HG03135 (cell line): ENCODE data around the gene EARS2.
A peak's percentile ranks its signal among the peaks of the same experiment; 100 is the strongest.
"Not testable (repeated sequence)": the region's sequence is repeated elsewhere in the genome, so short reads cannot be mapped to it uniquely, and the experiment has no call there.

Source experiments
- ATAC-seq: cut with Tn5 transposase; IDR thresholded peaks from one replicate; pipeline ENCODE4 v1.9.1; 2021; ENCODE audit warnings: mild to moderate bottlenecking, moderate library complexity; ENCODE audit not compliant: unreplicated experiment

The EARS2 gene

DNA sequence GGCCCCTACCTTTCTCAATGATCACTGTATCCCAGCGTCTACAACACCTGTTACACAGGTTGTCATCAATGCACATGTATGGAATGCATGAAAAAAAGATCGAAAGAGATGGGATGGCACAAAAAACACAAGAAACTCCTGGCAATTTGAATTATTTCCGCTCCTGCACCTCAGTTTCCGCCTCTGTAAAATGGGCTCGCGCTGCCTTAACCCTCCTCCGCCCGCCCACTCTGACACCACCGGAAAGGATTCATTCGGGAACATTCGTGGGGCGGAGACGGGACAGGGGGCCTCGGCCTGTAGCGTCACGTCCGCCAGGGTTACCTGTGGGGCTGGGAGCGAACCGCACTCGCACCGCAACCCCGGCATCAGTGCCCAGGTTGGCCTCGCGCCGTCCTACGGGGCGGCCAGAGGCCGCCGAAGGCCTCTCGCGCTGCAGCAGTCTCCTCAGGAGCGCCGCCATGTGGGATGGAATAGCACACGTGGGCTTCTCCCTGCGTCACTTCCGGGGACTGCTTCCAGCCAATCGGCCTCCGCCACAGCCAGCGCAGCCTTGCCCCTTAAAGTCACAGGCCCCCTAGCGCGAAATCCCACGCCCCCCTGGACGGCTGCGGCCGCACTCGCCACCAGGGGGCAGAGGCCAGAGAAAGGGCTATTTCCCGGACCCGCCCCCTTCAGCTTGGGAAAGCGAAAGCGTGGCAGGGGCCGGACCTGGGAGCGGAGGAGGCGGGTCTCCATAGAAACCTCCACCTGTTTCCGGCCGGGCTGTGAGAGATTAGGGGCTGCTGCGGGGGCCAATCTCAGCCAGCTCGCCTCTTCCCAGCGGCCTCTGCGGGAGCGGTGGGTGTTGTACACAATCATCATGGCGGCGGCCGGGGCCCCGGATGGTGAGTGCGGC lies at the start of gene EARS2, which contains the start of gene UBFD1:
TSS of gene EARS2 (minus strand) at position 470 of the 898 bp plus-strand sequence. CDS start at position 463, 7 bp downstream.
TSS of gene UBFD1 (plus strand) at position 847 of the 898 bp plus-strand sequence. CDS start at position 863, 16 bp downstream.
- ATAC-seq: peak; percentile 89

DNA sequence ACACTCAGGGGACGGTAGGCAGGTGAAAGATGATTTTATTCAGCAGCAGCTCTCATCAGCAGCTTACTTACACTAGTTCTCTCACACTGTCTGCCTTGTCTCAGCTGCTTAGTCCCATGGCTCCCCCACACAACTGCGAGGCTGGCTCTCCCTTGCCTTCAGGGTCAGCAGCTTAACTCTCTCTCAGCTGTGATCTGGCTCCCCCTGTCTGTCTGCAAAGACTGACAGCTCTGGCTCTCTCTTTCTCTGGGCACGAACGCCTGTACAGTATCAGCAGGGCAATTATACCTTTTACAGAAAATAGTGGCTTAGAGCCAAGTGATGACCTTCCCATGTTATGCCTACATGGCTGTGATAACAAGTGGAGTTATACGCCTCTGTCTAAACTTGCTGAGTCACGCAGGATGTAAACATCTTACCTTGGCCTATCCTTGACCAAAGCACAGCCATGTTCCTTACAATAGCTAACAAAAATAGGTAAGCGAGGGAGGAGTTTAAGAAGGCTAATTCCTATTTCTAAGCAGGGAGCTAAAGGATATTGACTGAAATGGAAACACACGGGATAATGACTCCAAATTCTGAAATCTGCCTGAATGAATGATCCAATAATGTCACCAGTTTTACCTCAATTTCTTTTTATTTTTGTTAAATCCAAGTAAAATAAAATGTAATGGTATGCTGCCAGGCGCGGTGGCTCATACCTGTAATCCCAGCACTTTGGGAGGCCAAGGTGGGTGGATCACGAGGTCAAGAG lies 40.0 kb upstream of the EARS2 start:
- no peak for ATAC-seq

DNA sequence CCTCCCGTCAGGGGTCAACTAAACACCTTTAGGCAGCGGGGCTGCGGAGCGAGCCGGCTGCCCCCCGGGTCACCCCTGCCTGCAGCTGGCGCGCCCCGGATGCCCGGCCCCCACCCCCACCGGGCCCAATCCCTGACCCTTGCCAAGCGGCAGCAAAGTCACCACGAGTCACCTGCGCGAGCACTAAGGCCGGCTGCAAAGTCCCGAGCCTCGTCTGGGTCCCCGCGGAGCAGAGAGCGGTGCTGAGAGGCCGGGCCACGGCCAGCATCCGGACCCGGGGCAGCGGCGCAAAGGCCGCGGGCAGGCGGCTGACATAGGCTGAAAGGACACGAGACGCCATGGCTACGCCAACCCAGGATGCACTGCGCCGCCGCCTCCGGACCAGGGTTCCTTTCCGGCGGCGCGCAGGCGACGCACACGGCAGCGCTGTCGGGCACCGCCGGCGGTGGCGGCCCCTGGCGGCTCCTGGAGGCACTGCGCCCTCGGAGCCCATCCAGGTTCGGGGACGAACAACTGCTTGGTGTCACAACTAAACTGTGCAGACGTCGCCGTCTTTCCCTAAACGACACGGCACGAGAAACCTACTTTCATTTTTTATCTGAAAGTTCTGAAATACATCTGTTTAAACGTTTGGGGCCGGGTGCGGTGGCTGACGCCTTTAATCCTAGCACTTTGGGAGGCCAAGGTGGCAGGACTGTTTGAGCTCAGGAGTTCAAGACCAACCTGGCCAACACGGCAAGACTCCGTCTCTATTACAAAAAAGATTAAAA lies 39.0 kb upstream of the EARS2 start, which contains the start of gene NDUFAB1:
TSS of gene NDUFAB1 (minus strand) at position 366 of the 770 bp plus-strand sequence. CDS start at position 340, 26 bp downstream.
- peak; percentile 95 for ATAC-seq

DNA sequence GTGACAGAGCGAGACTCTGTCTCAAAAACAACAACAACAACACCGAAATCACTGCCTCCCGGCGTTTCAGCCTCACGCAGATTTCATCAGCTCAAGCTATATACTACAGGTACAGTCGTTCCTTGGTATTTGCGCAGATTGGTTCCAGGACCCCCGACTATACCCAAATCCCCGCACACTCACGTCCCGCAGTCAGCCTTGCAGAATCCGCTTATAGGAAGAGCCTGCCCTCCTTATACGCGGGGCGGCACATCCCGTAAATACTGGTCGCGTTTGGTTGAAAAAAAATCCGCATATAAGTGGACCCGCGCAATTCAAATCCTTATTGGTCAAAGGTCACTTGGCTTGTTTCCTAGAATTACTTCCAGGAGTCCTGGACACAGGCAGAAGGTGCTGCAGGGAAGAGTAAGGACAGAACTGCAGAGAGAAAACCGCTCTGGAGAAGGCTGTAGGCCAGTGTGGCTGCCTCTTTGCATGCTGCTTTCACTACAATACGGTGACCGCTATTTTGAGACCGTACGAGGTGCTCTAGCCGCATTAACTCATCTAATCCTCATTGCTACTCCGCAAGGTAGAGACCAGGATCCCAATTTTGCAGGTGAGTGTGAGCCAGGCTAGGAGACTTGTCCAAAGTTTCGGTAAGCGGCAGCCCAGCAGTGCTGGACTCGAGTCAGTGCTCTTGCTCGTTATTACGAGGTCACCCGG lies 38.2 kb upstream of the EARS2 start:
- peak; percentile 21 for ATAC-seq

DNA sequence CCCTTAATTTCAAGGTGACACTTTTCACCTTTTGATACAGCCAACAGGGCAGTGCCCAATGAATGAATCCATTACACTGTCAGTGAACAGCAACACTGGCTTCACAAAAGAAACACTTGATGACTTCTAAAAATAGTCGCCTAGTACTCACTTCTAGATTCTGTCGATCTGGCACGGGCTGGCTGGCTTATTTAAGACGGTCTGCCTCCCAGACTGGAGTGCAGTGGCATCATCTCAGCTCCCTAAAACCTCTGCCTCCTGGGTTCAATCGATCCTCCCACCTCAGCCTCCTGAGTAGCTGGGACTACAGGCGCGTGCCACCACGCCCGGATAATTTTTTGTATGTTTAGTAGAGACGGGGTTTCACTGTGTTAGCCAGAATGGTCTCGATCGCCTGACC lies 37.0 kb upstream of the EARS2 start:
- no peak for ATAC-seq

DNA sequence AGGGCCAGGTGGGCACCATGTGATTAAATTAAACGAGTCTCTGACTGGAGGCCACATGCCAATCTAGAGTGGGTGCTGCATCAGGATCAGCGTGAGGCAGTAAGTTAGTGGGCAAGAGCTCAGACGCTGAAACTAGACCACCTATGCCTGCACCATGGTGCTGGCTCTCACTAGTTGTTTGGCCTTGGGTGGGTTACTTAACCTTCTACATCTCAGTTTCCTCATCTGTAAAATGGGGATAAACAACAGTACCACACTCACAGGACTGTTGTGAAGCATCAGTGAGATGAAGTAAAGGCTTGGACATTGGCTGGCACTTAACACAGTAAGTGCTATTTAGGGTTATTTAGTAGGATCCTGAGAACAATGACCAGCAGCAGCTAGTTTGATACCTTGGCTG lies 33.0 kb upstream of the EARS2 start:
- no peak for ATAC-seq

DNA sequence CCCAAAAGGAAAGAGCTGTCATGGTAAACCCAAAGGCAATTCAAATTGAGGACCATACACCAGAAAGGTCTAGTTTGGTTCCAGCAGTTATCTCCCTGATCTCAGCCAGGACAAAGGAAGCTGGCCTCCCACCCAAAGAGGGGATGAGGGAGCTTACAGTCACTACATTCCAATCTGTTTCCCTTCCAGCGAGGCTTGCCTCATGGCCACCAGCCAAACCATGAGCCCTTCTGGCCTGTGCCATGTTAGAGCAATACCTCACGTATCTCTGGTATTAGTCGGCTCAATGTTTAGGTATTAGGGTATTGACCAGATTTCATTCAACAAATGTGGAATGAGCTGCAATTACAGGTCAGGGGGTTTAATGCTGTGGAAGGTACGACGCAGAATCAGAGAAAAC lies 30.6 kb upstream of the EARS2 start:
- ATAC-seq: no peak

DNA sequence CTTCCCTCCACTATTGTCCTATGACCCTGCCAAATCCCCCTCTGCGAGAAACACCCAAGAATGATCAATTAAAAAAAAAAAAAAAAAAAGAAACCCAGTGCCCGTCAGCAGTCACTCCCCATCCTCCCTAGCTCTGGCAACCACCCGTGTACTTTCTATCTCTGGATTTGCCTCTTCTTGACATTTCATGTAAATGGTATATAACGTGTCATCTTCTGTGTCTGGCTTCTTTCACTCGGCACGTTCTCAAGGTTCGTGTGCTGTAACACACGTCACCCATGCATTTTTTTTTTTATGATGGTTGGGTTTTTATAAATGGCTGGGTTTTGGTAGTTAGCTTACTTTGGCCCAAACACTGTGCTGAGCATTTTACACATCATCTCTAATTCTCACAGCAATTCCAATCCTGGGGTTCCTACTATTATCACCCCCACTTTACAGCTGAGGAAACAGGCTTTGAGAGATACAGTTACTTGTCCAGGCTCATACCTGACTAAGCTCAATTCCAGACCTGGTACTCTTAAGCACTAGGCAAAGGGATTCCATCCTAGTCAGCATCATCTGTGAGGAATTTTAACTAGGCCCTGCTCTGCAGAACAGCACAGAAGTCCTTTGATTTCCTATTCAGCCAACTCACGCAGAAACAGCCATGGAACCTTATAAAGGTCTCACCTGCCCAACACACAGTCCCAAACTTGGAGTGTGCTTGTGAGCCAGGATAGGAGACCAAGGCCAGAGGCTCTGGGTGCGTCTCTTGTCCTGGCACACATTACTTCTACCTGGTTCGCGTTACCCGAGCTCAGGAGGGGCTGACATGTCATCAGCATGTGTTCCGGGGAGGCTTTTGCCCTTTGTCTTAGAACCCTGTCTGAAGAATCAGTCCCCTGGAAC lies 27.3 kb upstream of the EARS2 start:
- no peak for ATAC-seq

DNA sequence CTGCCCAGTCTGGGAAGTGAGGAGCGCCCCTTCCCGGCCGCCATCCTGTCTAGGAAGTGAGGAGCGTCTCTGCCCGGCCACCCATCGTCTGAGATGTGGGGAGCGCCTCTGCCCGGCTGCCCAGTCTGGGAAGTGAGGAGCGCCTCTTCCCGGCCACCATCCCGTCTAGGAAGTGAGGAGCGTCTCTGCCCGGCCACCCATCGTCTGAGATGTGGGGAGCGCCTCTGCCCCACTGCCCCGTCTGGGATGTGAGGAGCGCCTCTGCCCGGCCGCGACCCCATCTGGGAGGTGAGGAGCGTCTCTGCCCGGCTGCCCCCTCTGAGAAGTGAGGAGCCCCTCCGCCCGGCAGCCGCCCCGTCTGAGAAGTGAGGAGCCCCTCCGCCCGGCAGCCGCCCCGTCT lies 26.1 kb upstream of the EARS2 start:
- ATAC-seq: not testable (repeated sequence)

DNA sequence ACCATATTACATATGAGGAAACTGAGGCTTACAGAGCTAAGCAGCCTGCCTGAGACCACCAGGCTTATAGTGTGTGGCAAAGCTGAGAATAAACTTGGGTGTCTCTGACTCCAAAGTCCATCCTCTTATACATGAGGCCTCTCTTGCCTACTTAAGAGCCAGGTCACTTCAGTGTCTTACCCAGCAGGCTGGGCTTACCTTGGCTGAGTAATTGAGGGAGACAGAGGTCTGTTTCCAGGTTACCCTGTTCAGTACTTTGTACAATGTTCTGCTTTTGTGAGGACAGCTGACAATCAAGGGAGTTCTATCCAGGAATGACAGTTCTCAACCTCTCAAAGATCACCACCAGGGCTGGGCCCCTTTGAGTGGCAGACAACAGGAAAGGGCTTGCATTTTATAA lies 24.6 kb upstream of the EARS2 start:
- ATAC-seq: no peak

DNA sequence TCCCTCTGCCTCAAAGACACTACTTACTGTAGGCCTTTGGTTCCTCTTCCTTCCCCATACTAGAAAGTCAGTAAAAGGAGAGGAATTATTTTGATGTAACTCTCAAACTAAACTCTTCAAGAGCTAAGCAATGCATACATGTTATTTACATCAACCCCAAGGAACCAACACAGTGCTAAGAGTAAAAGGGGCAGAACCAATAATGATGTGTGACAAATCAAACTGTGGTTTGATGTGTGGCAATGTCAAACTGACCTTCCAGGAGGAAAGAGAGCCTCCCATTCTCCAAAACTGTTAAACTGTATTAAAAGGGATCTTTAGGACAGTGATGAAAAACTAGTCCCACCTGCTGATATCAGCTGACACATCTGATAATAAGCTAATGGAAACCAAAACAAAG lies 23.2 kb upstream of the EARS2 start:
- ATAC-seq: no peak

DNA sequence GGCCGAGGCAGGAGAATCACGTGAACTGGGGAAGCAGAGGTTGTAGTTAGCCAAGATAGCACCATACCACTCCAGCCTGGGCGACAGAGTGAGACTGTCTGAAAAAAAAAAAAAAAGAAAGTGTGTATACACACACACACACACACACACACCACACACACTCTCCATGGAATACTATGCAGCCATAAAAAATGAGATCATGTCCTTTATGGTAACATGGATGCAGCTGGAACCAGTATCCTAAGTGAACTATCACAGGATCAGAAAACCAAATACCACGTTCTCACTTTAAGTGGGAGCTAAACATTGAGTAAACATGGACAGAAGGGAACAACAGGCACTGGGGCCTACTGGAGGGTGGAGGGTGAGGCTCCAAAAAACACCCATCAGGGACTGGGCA lies 22.2 kb upstream of the EARS2 start:
- ATAC-seq: no peak

DNA sequence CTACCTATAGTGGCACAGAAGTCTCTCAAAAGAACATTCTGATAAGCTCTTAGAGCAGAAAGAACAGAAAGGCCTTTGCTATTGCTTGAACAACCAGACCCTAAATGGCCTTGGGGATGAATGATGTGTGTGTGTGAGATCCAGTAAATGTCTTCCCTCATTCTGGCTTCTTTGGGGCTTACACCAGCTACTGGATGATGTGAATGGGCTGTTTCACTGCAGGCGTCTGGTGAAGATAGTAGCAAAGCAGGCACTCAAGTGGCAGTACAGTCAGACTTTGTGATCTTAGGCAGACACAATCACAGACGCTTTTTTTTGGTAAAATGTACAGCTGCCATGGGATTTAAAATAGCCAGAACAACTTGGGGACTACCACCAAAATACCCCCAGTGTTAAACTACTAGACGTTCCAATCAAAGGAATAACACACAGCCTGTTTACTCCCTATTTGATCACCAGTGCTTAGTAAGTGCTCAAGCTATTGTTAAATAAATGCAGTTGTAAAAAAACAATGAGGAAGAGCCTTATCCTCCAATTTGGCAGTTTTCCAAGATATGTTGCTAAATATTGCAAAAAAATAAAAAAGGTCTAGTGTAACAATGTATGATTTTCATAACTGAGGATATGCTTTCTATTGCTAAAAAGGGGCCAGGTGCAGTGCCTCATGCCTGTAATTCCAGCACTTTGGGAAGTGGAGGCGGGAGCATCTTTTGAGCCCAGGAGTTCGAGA lies 21.1 kb upstream of the EARS2 start:
- no peak for ATAC-seq

DNA sequence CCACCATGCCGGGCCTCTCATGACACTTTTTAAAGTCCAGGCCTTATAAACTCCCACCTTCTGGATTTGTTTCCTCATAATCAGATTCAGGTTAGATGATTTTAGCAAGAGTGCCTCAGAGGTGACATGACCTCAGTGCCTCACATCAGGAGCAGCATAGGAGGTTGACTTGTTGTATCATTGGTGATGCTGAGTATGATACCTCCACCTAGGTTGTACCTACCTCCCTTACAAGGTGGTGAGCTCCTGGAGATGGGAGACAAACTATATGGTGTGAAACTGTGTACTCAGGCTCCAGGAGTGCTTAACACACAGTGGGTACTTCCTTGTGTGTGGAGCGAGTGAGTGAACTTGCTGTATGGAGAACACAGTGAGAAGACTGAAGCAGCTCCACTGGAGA lies 20.3 kb upstream of the EARS2 start:
- ATAC-seq: no peak

DNA sequence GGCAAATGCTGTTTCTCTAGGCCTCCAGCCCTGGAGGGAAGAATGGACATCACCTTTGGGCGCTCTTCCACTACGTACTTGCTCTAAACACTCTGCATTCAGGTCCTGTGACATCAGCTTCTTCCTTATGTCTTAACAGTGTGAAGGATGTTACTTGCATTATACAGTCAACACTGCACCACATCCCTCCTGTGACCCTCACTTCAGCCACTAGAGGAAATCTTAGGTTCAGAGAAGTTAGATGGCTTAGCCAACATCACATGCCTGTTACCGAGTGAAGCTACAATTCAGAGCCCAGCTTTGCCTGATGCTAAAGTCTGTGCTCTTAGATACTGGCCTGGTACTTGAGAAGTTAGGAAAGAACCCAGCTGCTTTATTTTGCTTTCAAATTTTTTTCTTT lies 18.7 kb upstream of the EARS2 start:
- no peak for ATAC-seq

DNA sequence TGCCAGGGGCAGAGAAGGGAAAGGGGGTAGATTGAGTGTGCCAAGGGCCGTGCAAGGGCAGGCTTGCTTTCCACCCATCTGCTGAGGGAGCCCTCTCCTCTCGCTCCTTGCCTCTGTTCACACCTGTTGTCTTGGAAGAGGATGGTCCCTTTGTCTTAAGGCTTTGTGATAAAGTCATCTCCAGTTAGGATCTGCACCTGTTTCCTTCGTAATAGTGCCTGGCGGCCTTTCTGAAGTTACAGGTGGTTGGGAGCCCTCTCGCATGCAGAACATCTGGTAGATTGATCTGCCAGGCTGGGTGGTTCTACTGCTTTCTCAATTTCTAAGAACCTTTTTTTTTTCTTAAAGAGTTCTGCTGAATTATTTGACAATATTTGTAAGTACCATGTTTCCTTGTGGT lies 16.7 kb upstream of the EARS2 start:
- ATAC-seq: no peak

DNA sequence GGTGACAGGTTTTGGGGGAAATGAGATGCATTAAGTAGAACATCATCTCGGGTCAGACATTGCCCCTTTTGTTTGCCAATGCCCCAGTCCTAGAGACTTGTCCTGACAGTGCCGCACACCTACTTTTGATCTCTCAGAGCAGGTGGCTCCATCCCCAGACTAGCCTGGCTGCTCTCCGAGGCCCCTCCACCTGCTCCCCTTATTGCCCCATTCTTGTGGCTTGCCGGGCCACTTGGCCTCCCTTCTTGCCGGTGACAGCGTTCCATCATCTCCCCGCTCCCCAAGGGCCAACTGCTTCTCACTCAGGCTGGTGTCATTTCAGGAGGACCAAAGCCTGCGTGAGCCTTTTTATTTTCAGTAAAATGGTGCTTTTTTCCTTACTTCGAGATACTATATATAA lies 15.2 kb upstream of the EARS2 start:
- no peak for ATAC-seq

DNA sequence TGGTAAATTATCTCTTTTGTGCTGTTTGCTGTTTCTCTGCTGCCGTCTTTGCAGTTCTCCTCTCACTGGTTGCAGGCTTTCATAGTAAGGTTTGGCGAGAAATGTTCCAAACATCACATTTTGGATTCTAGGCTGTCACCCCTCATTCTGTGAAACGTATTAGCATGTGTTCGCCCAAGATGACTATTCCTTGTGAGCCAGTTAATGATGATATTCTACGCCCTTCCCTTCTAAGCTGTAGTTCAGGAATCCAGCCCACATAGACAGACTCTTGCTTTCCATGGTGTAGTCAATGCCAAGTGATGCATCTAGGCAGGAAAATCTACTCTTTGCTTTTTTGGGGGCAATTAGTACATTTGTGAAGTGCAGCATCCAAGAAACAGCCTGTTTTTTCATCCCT lies 14.7 kb upstream of the EARS2 start:
- no peak for ATAC-seq
